GM18502 (cell line): ENCODE measurements around the gene RCAN1.
"Not testable (repeated sequence)": the region's sequence is repeated elsewhere in the genome, so short reads cannot be mapped to it uniquely, and the experiment has no call there.

Source experiments
- ATAC-seq: cut with Tn5 transposase; IDR thresholded peaks from one replicate; pipeline ENCODE4 v1.9.1; 2021; ENCODE audit warnings: mild to moderate bottlenecking; ENCODE audit not compliant: unreplicated experiment, poor library complexity

RCAN1 gene

GRCh38 chr21:34623516-34623915, 8.6 kb upstream of the RCAN1 start:
- no peak for ATAC-seq

GRCh38 chr21:34621434-34622350, 6.8 kb upstream of the RCAN1 start:
- no peak for ATAC-seq

GRCh38 chr21:34619841-34620665, 5.1 kb upstream of the RCAN1 start:
- no peak for ATAC-seq

GRCh38 chr21:34618941-34619340, 4.0 kb upstream of the RCAN1 start:
- no peak for ATAC-seq

GRCh38 chr21:34617753-34618339, 2.9 kb upstream of the RCAN1 start:
- ATAC-seq: no peak

GRCh38 chr21:34615487-34615814, 538 bp upstream of the RCAN1 start:
- peak; percentile 20 for ATAC-seq

GRCh38 chr21:34613679-34614627, 960 bp downstream of the RCAN1 start:
- no peak for ATAC-seq

GRCh38 chr21:34612557-34612956, 2.4 kb downstream of the RCAN1 start:
- no peak for ATAC-seq

- no peak for ATAC-seq
These were observed 2.9 kb downstream of the RCAN1 start for GRCh38 chr21:34612056-34612455.

- ATAC-seq: no peak
These were observed 3.4 kb downstream of the RCAN1 start for GRCh38 chr21:34611528-34611927.

GRCh38 chr21:34609933-34610549, 4.9 kb downstream of the RCAN1 start:
- ATAC-seq: no peak

- no peak for ATAC-seq
These were observed 5.5 kb downstream of the RCAN1 start for GRCh38 chr21:34609244-34609932.

GRCh38 chr21:34607376-34607775, 7.5 kb downstream of the RCAN1 start:
- not testable (repeated sequence) for ATAC-seq

GRCh38 chr21:34606621-34607020, 8.3 kb downstream of the RCAN1 start:
- no peak for ATAC-seq

- no peak for ATAC-seq
These were observed 8.9 kb downstream of the RCAN1 start for GRCh38 chr21:34606051-34606450.

GRCh38 chr21:34604956-34605355, 10.0 kb downstream of the RCAN1 start:
- ATAC-seq: not testable (repeated sequence)

GRCh38 chr21:34604556-34604955, 10.4 kb downstream of the RCAN1 start:
- no peak for ATAC-seq

GRCh38 chr21:34603710-34604057, 11.2 kb downstream of the RCAN1 start:
- ATAC-seq: no peak
